Karpas-422 (cell line): ENCODE measurements around the gene SAMD3. TPM values are rescaled to one million over a fixed set of nuclear protein-coding genes. Genes with fewer than 3 reads are reported as not detected.
"Not testable (repeated sequence)": the region's sequence is repeated elsewhere in the genome, so short reads cannot be mapped to it uniquely, and the experiment has no call there.

Experiments
- DNase-seq: peaks from one replicate; pipeline ENCODE4 v3.0.0-alpha.2; 2015
- H2AFZ ChIP-seq: fragments of 200-600 bp; sonication (generic); 2 replicates; pipeline ENCODE4 v1.6.1; 2014; ENCODE audit warnings: antibody characterized with exemption, low read length, mixed read lengths
- H3K27ac ChIP-seq: fragments of 200-600 bp; sonication (generic); 2 replicates; pipeline ENCODE4 v1.5.1; 2014; ENCODE audit warnings: mild to moderate bottlenecking, low read length, moderate library complexity
- H3K27me3 ChIP-seq: fragments of 200-600 bp; sonication (generic); 2 replicates; pipeline ENCODE4 v1.6.1; 2014; ENCODE audit warnings: low read length, mixed read lengths
- H3K36me3 ChIP-seq: fragments of 200-600 bp; sonication (generic); 2 replicates; pipeline ENCODE4 v1.6.1; 2014; ENCODE audit warnings: low read length, mixed read lengths; ENCODE audit not compliant: insufficient read depth
- H3K4me1 ChIP-seq: fragments of 200-600 bp; sonication (generic); 2 replicates; pipeline ENCODE4 v1.6.1; 2014; ENCODE audit warnings: mild to moderate bottlenecking, low read length, mixed read lengths
- H3K4me2 ChIP-seq: fragments of 200-600 bp; sonication (generic); 2 replicates; pipeline ENCODE4 v1.6.1; 2014; ENCODE audit warnings: low read length, low read depth, mild to moderate bottlenecking; ENCODE audit not compliant: poor library complexity, severe bottlenecking
- H3K4me3 ChIP-seq: fragments of 200-600 bp; sonication (generic); 2 replicates; pipeline ENCODE4 v1.5.1; 2014; ENCODE audit warnings: mild to moderate bottlenecking, antibody characterized with exemption, low read length, mixed read lengths
- H3K79me2 ChIP-seq: fragments of 200-600 bp; sonication (generic); 2 replicates; pipeline ENCODE4 v1.6.1; 2014; ENCODE audit warnings: mild to moderate bottlenecking, low read length, mixed read lengths
- H3K9ac ChIP-seq: fragments of 200-600 bp; sonication (generic); 2 replicates; pipeline ENCODE4 v1.6.0; 2014; ENCODE audit warnings: low read length
- H3K9me2 ChIP-seq: fragments of 200-600 bp; sonication (generic), shearing (Covaris generic); replicated peaks from 2 replicates; pipeline ENCODE4 v1.6.0; 2014; ENCODE audit warnings: mild to moderate bottlenecking, low read length, moderate library complexity; ENCODE audit not compliant: insufficient read depth
- H3K9me3 ChIP-seq: fragments of 300-700, 200-600 bp; sonication (generic); 2 replicates; pipeline ENCODE4 v1.6.1; 2014; ENCODE audit warnings: low read length, mixed read lengths
- H4K20me1 ChIP-seq: fragments of 200-600 bp; sonication (generic); 2 replicates; pipeline ENCODE4 v1.6.1; 2014; ENCODE audit warnings: mild to moderate bottlenecking, antibody characterized with exemption, low read length, low read depth; ENCODE audit not compliant: insufficient read depth
- total RNA-seq: library from RNA; depleted of rRNA; stranded (reverse); fragments of >200 nt; shearing (Covaris generic); gene quantifications from 2 replicates; pipeline ENCODE4 v1.2.3, GENCODE V29; 2014; ENCODE audit warnings: low replicate concordance

Gene SAMD3
- total RNA-seq, 1 experiment from 2014 or later, result not detected

GRCh38 chr6:130159956-130160355, 62.8 kb downstream of the SAMD3 start:
- no peaks in the 10 kb centered on the region for H3K4me1 ChIP-seq
- H2AFZ ChIP-seq, result no peak overlapping the region
- no peak overlapping the region for H3K9ac ChIP-seq

GRCh38 chr6:130158548-130158947, 64.2 kb downstream of the SAMD3 start:
- Histone ChIP-seq H3K27ac (no peak overlapping the region), H3K4me3 (no peak overlapping the region), H3K9me2 (no peaks in the 10 kb centered on the region), H3K9ac (no peak overlapping the region), H4K20me1 (no peaks in the 10 kb centered on the region), H2AFZ (no peak overlapping the region), H3K36me3 (no peaks in the 10 kb centered on the region), H3K4me2 (no peak overlapping the region), H3K4me1 (no peaks in the 10 kb centered on the region), H3K27me3 (0 out of 2 replicates have a peak, but pooled peaks cover 3% of the 10 kb centered on the region), H3K9me3 (peaks cover 5% of the 10 kb centered on the region; the same call in 1 of the 2 replicates), H3K79me2 (no peaks in the 10 kb centered on the region)
- DNase-seq, result no peak

More at GRCh38 chr6:130159956-130160355, 62.8 kb downstream of the SAMD3 start:
- Histone ChIP-seq H3K79me2 (no peaks in the 10 kb centered on the region), H3K27ac (no peak overlapping the region), H4K20me1 (no peaks in the 10 kb centered on the region), H3K27me3 (0 out of 2 replicates have a peak, but pooled peaks cover 3% of the 10 kb centered on the region), H3K4me2 (no peak overlapping the region), H3K9me2 (no peaks in the 10 kb centered on the region), H3K4me3 (no peak overlapping the region), H3K9me3 (peaks cover 5% of the 10 kb centered on the region; the same call in 1 of the 2 replicates), H3K36me3 (no peaks in the 10 kb centered on the region)
- DNase-seq, result no peak

- H3K36me3 ChIP-seq, result no peaks in the 10 kb centered on the region
- H3K4me1 ChIP-seq, result no peaks in the 10 kb centered on the region
- no peak overlapping the region for H2AFZ ChIP-seq
- no peaks in the 10 kb centered on the region for H3K79me2 ChIP-seq
- H3K9ac ChIP-seq, result no peak overlapping the region
- H3K27me3 ChIP-seq, result 0 out of 2 replicates have a peak, but pooled peaks cover 3% of the 10 kb centered on the region
- no peak overlapping the region for H3K4me3 ChIP-seq
- no peak for DNase-seq
- no peak overlapping the region for H3K4me2 ChIP-seq
- H4K20me1 ChIP-seq, result no peaks in the 10 kb centered on the region
- no peak overlapping the region for H3K27ac ChIP-seq
- no peaks in the 10 kb centered on the region for H3K9me2 ChIP-seq
- H3K9me3 ChIP-seq, result peaks cover 5% of the 10 kb centered on the region; the same call in 1 of the 2 replicates
Observed at GRCh38 chr6:130158056-130158455, 64.7 kb downstream of the SAMD3 start.

GRCh38 chr6:130156908-130157307, 65.8 kb downstream of the SAMD3 start:
- peaks cover 5% of the 10 kb centered on the region; the same call in 1 of the 2 replicates for H3K9me3 ChIP-seq
- no peak overlapping the region for H3K4me3 ChIP-seq
- no peaks in the 10 kb centered on the region for H4K20me1 ChIP-seq
- no peak overlapping the region for H3K9ac ChIP-seq
- no peaks in the 10 kb centered on the region for H3K36me3 ChIP-seq
- no peaks in the 10 kb centered on the region for H3K79me2 ChIP-seq
- H3K9me2 ChIP-seq, result no peaks in the 10 kb centered on the region
- 0 out of 2 replicates have a peak, but pooled peaks cover 3% of the 10 kb centered on the region for H3K27me3 ChIP-seq
- H2AFZ ChIP-seq, result no peak overlapping the region
- H3K4me1 ChIP-seq, result no peaks in the 10 kb centered on the region
- H3K4me2 ChIP-seq, result no peak overlapping the region
- H3K27ac ChIP-seq, result no peak overlapping the region
- DNase-seq, result no peak

- Histone ChIP-seq H3K4me1 (no peaks in the 10 kb centered on the region), H3K36me3 (no peaks in the 10 kb centered on the region), H2AFZ (no peak overlapping the region), H3K9me2 (no peaks in the 10 kb centered on the region), H4K20me1 (no peaks in the 10 kb centered on the region), H3K4me3 (no peak overlapping the region), H3K4me2 (no peak overlapping the region), H3K9ac (no peak overlapping the region), H3K27me3 (0 out of 2 replicates have a peak, but pooled peaks cover under 1% of the 10 kb centered on the region), H3K79me2 (no peaks in the 10 kb centered on the region), H3K27ac (no peak overlapping the region), H3K9me3 (no peaks in the 10 kb centered on the region)
- no peak for DNase-seq
Observed at GRCh38 chr6:130152908-130153510, 69.7 kb downstream of the SAMD3 start.

- Histone ChIP-seq H3K4me3 (no peak overlapping the region), H4K20me1 (no peaks in the 10 kb centered on the region), H3K79me2 (no peaks in the 10 kb centered on the region), H3K27ac (no peak overlapping the region), H3K4me2 (no peak overlapping the region), H3K9me3 (no peaks in the 10 kb centered on the region), H3K9ac (no peak overlapping the region), H2AFZ (no peak overlapping the region), H3K36me3 (no peaks in the 10 kb centered on the region), H3K9me2 (no peaks in the 10 kb centered on the region), H3K4me1 (no peaks in the 10 kb centered on the region), H3K27me3 (no peaks in the 10 kb centered on the region)
- DNase-seq, result peak; percentile 10
Observed at GRCh38 chr6:130150906-130151305, 71.8 kb downstream of the SAMD3 start.

- not testable (repeated sequence) for H3K36me3 ChIP-seq, H3K79me2 ChIP-seq, H3K27ac ChIP-seq, H3K9me2 ChIP-seq, H3K4me1 ChIP-seq, H3K27me3 ChIP-seq, H3K4me3 ChIP-seq, DNase-seq, H3K4me2 ChIP-seq, H3K9me3 ChIP-seq, H3K9ac ChIP-seq, H2AFZ ChIP-seq, H4K20me1 ChIP-seq
Observed at GRCh38 chr6:130149016-130149415, 73.7 kb downstream of the SAMD3 start.

GRCh38 chr6:130148181-130148580, 74.6 kb downstream of the SAMD3 start:
- DNase-seq, result peak; percentile 78

More at GRCh38 chr6:130148181-130148580, 74.6 kb downstream of the SAMD3 start:
- no peak overlapping the region for H3K4me2 ChIP-seq
- H3K4me1 ChIP-seq, result no peaks in the 10 kb centered on the region
- no peaks in the 10 kb centered on the region for H3K79me2 ChIP-seq
- no peaks in the 10 kb centered on the region for H4K20me1 ChIP-seq
- no peak overlapping the region for H3K27ac ChIP-seq
- no peak overlapping the region for H2AFZ ChIP-seq
- H3K4me3 ChIP-seq, result no peak overlapping the region
- H3K9me2 ChIP-seq, result no peaks in the 10 kb centered on the region
- no peaks in the 10 kb centered on the region for H3K9me3 ChIP-seq
- no peak overlapping the region for H3K9ac ChIP-seq
- no peaks in the 10 kb centered on the region for H3K27me3 ChIP-seq
- H3K36me3 ChIP-seq, result no peaks in the 10 kb centered on the region
